SU-DHL-6 (cell line): ENCODE measurements around the gene EXOC8.

ENCODE experiments used
- CTCF ChIP-seq: fragments of 200-600 bp; sonication (generic); IDR thresholded peaks from one replicate; pipeline ENCODE4 v1.5.1; 2017; ENCODE audit warnings: antibody characterized with exemption, mild to moderate bottlenecking, low read length, moderate library complexity; ENCODE audit not compliant: insufficient read depth, poor library complexity, severe bottlenecking
- EZH2phosphoT487 ChIP-seq: fragments of 200-600 bp; sonication (generic), shearing (Covaris generic); conservative IDR thresholded peaks from 2 replicates; pipeline ENCODE4 v1.6.1; 2018; ENCODE audit warnings: mild to moderate bottlenecking, antibody characterized with exemption, low read length, moderate library complexity, mixed read lengths

GRCh38 chr1:231317306-231318014 lies 20.2 kb downstream of the EXOC8 start:
- TF ChIP-seq CTCF, result no peak
- TF ChIP-seq EZH2phosphoT487, result no peak
